ELF-1 (cell line): ENCODE measurements around the gene CYP2J2.
"Not testable (repeated sequence)": the region's sequence is repeated elsewhere in the genome, so short reads cannot be mapped to it uniquely, and the experiment has no call there.

Experiments
- DNase-seq: peaks from one replicate; pipeline ENCODE4 v3.0.0-alpha.2; 2016; ENCODE audit warnings: low read depth, low spot score

CYP2J2 gene

DNA sequence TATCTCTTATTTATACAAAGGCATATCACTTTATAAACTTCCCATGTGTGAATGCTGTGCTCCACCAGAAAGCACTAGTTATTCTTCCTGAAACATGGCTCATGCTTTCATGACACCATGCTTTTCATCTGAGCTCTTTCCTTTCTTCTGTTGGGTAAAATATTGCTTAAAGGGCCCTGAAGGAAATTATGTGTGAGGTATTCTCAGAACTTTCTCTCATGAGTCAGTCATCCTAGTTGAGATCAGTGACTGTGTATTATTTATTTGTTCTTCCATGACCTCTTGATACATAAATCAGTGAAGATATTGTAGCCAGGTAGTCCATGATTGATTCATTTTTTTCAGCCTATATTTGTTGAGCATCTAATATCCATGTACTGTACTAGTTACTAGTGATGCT is 54.8 kb downstream of the CYP2J2 start:
- DNase-seq: no peak

DNA sequence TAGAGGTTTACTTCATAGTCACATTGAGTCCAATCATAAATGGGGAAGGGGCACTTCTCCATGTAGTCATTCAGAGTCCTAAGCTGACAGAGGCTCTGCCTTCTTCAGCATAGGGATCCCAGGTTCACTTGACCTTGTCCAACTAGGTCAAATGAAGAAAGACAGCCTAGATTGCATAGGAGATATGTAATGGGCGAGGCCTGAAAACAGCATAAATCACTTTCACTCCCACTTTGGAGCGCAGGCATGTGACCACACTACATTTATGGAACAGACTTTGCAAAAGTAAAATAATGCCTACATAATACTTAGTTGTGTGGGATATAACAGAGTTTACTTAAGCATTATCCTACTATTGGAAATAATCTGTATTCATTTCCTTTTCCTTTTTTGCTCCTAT is 60.1 kb downstream of the CYP2J2 start:
- no peak for DNase-seq

DNA sequence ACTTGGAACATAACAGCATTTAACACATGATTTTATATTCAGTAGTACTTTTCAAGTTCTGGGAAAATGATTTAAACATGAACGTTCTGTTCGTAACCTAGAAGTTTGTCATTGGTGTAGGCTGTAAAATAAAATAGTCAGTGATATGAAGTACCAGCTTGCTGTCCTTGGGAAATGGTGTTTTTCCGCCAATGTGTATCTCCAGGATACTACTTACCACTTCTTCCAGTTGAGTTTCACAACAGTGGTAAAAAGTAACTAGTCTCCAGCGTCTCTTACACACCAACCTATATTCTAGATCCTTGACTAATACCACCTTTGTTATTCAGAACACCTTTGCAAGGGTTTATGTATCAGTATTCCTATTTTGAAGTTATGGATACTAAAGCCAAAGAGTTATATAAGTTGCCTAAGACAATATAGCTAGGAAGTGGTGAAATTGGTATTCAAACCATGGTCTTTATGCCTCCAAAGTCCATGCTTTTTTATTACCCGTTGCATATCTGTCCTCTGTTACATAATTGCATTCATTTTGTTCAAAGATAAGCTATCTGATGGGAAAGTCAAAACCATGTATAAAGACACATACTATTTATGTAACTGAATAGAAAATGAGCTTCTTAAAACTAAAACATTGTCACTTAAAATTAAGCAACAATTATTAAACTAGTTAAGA is 68.8 kb downstream of the CYP2J2 start:
- no peak for DNase-seq

DNA sequence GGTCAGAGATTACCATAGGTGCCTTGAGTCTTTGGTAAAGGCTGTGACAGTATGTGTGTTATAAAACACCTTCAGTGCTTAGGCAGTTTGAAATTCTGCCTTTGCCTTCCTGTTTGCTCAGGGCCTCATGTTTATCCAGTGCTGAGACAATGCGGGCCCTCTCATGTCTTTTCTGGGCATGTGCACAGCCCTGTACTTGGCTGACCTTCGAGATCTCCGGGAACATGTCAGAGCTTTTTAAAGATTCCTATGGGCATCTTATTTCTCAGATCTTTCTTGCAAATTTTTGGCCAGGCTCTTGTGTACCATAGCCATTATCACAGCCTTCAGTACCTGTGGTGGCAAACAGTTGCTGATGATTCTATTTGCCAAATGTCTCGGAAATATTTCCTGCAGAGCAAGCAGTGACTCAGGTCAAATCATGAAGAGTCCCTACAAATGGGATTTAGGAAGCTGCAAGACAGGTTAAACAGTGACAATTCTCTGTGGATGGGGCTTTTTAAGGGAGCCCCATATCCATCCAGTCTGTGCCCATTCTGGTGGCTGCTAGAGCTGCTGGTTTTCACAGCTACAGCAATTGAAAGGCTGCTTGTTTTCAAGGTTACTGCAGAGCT is 69.7 kb downstream of the CYP2J2 start:
- no peak for DNase-seq

DNA sequence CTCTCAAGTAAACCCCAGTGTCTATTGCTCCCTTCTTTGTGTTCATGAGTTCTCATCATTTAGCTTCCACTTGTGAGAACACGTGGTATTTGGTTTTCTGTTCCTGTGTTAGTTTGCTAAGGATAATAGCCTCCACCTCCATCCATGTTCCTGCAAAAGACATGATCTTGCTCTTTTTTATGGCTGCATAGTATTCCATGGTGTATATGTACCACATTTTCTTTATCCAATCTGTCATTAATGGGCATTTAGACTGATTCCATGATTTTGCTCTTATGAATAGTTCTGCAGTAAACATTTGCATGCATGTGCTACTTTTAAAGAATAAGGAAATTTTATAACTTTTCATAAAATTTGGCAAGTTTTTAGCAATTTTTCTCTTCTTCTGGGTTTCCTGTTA is 71.3 kb downstream of the CYP2J2 start:
- not testable (repeated sequence) for DNase-seq

DNA sequence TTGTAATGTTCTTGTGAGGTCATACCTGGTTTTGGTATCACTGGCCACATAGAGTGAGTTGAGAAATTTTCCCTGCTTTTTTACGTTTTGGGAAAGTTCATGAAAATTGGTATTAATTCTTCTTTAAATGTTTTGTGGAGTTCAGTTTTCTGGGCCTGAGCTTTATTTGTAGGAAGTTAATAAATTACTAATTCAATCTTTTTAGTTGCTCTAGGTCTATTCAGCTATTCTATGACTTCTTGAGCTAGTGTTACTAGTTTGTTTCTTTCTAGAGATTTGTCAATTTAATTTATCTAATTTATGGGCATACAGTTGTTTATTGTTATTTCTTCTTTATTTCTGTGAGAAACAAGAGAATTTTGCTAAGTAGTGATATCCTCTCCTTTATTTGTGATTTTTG is 74.5 kb downstream of the CYP2J2 start:
- DNase-seq: no peak

DNA sequence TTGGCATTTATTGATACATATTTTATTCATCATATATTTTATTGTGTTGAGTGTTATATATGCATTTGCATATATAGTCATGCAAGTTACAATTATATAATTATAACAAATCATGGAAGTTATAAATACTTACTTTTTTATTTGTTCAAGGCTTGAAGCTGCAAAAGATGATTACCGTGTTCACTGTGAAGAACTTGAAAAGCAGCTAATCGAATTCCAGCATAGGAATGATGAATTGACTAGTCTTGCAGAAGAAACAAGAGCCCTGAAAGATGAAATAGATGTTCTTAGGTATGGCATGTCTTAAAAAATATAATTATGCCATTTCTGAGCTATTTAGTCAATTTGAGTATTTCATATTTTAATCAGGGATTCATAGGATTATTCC is 79.7 kb downstream of the CYP2J2 start:
- DNase-seq: no peak

DNA sequence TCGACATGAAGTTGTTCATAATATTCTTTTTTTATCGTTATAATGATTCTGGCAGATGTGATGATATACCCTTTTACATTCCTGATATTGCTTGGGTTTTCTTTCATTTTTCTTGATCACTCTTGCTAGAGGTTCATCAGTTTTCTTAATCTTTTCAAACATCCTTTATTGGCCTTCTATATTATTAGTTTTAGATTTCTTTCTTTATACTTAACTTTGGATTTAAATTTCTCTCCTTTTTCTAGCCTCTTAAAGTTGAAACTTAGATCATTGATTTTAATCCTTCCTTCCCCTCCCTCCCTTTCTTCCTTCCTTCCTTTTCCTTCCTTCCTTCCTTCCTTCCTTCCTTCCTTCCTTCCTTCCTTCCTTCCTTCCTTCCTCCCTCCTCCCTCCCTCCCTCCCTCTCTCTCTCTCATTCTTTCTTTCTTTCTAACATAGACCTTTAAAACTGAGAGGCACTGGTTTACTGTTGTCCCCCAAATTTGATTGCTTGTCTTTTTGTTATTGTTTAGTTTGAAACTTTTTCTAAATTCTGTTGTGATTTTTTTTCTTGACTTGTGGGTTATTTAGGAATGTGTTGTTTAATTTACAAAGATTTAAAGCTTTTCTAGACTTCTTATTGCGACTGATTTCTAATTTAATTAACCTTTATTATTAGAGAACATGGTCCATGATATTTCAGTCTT is 80.2 kb downstream of the CYP2J2 start:
- no peak for DNase-seq

DNA sequence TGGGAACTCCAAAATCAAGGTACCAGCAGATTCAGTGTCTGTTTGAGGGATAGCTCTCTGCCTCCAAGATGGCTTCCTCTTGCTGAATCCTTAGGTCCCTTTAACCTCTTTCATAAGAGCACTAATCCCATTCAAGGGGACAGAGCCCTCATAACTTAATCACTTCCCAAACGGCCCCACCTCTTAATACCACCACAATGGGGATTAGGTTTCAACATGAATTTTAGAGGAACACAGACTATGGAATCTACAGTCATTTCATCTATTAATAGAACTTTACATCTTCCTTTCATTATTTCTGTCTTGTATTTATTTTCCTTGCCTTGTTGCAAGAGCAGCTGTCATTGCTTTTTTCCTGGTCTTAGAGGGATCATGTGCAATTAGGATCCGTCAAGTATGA is 81.5 kb downstream of the CYP2J2 start:
- no peak for DNase-seq
